WI38 (cell line): ENCODE data around the gene LPAR2.

Source experiments
- H3K4me3 ChIP-seq: 2 replicates; pipeline ENCODE4 v1.5.1; 2011; ENCODE audit warnings: low read depth, mild to moderate bottlenecking, control low read depth, low read length
- TF ChIP-seq, protein P1 (sequence below): IDR thresholded peaks from 2 replicates; pipeline ENCODE4 v1.5.1; 2012; ENCODE audit warnings: low read depth, mild to moderate bottlenecking, control low read depth, low read length

LPAR2 gene

DNA sequence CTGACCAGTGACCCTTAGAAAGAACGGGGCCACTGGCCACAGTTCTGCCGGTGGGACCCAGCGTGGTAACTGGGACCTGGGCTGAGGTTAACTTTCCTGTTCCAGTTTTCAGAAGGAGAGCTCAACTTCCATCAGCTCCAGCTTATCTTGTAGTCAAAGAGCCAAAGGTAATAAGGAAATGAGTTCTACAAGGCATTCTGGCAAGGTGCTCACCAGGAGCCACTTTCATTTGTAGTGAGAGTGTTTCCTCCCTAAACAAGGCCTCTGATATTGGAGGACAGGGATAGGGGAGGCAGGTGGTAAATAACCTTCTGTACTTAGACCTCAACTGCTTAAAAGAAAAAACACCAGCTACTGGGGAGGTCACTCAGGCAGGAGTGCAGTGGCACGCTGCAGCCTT lies 47.6 kb downstream of the LPAR2 start:
- TF ChIP-seq, protein P1, sequence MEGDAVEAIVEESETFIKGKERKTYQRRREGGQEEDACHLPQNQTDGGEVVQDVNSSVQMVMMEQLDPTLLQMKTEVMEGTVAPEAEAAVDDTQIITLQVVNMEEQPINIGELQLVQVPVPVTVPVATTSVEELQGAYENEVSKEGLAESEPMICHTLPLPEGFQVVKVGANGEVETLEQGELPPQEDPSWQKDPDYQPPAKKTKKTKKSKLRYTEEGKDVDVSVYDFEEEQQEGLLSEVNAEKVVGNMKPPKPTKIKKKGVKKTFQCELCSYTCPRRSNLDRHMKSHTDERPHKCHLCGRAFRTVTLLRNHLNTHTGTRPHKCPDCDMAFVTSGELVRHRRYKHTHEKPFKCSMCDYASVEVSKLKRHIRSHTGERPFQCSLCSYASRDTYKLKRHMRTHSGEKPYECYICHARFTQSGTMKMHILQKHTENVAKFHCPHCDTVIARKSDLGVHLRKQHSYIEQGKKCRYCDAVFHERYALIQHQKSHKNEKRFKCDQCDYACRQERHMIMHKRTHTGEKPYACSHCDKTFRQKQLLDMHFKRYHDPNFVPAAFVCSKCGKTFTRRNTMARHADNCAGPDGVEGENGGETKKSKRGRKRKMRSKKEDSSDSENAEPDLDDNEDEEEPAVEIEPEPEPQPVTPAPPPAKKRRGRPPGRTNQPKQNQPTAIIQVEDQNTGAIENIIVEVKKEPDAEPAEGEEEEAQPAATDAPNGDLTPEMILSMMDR = no peak
- H3K4me3 ChIP-seq = no peak overlapping the region

DNA sequence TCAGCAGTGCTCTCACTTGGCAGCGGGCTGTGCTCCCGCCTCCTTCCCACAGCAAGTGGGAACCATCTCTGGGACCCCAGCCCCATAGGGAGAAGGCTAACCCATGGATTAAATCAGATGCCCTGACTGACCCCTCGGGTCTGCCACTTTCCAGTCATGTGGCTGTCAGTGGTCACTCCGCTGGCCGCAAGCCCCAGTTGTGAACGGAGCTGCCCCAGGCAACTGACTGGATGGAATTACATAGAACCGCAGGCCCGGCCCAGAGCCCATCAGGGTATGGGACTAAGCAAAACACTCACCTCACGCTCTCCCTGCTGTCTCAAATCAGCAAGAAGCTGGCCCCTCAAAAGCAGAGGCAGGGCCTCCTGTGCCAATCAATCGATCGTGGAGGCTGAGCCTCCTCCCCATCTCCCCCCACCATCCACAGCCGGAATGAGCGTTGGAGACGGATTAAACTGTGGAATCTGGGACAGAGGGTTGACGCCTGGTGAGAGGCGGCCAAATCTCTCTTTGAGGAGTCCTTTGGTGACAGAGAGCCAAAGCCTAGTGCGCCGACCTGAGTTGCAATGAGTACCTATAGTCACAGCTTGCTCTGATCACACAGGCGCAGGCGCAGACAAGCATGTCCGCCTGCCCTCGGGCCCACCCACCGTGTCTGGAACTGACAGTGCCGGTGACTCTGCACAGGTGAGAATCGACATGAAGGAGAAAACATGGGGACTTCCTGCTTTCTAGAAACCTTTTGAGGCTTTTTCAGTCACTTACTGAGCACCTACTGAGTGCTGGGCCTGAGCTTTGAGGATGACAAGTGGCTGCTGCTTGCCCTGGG lies 48.3 kb downstream of the LPAR2 start:
- TF ChIP-seq, protein P1 = no peak
- H3K4me3 ChIP-seq = no peak overlapping the region

DNA sequence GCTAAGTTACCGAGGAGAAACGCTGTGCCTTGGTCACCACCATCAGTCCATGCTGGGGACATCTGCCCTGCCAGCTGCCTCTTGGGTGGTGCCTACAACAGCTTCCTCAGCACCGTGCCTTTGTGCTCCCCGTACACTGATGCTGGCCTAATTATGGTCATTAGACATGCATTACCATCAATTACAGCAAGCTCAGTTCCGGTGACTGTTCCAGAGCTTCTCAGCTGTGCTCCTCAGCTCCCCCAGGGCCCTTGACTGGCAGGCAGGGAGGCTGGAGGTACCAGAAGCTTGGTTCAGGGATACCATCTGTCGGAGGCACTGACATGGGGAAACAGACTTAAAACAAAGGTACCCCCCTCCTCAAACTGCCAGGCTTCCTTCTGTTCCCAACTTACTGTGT lies 49.8 kb downstream of the LPAR2 start:
- H3K4me3 ChIP-seq = no peak overlapping the region
- TF ChIP-seq, protein P1 = no peak

DNA sequence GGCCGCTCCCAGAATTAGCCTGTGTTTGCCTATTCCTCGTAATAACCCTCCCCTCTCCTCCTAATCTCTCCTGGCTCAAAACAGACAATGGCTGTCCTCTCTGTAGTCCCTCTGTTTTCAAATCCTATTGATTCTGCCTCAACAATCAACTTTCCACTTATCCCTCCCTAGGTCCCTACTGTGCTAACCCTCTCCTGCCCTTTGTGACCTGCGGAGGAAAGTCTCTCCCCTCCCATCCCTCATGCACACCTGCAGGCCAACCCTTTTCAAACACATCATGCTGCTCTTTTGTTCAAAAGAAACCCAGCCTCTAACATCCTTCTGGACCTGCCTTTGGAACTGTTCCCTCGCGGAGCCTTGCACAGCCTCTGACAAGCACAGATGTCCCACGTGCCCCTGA lies 52.6 kb downstream of the LPAR2 start:
- H3K4me3 ChIP-seq = no peak overlapping the region
- TF ChIP-seq, protein P1 = no peak
